Activated T-helper 2 cell treated with anti-CD3 and anti-CD28 coated beads, Interferon-gamma antibody, Interleukin-2, Interleukin-4, amounts not matched to agents 10 μg/mL and 5 μg/mL and 100 μg/mL, durations not matched to agents 14 hours and 24 hours and 36 hours (primary cell): ENCODE measurements around the gene PTK6. TPM values are rescaled to one million over a fixed set of nuclear protein-coding genes. Genes with fewer than 3 reads are reported as not detected.

Experiments
- DNase-seq: peaks from one replicate; pipeline ENCODE4 v3.0.0; 2021; ENCODE audit warnings: low spot score
- H3K27ac Mint-ChIP-seq: one replicate; pipeline ENCODE4 v1.8.0; 2021; ENCODE audit warnings: mixed read lengths
- H3K27me3 Mint-ChIP-seq: one replicate; pipeline ENCODE4 v1.8.0; 2021; ENCODE audit warnings: low read depth, mixed read lengths
- H3K36me3 Mint-ChIP-seq: one replicate; pipeline ENCODE4 v1.8.0; 2021; ENCODE audit warnings: low read depth, mixed read lengths
- H3K4me1 Mint-ChIP-seq: one replicate; pipeline ENCODE4 v1.8.0; 2021; ENCODE audit warnings: low read depth, mixed read lengths
- H3K4me3 Mint-ChIP-seq: one replicate; pipeline ENCODE4 v1.8.0; 2021; ENCODE audit warnings: low read depth, mild to moderate bottlenecking, moderate library complexity, mixed read lengths
- H3K9me3 Mint-ChIP-seq: one replicate; pipeline ENCODE4 v1.8.0; 2021; ENCODE audit warnings: mixed read lengths
- intact Hi-C: fragments of 100-400 bp; cut with micrococcal nuclease; formaldehyde crosslinking; loops from one replicate; pipeline ENCODE4 v1.15.1; 2023
- total RNA-seq: library from RNA; stranded (reverse); gene quantifications from 2 replicates; pipeline ENCODE4 v1.2.3, GENCODE V29; 2022

Gene PTK6
- total RNA-seq, 1 donor from 2014 or later = 0.46 TPM

DNA sequence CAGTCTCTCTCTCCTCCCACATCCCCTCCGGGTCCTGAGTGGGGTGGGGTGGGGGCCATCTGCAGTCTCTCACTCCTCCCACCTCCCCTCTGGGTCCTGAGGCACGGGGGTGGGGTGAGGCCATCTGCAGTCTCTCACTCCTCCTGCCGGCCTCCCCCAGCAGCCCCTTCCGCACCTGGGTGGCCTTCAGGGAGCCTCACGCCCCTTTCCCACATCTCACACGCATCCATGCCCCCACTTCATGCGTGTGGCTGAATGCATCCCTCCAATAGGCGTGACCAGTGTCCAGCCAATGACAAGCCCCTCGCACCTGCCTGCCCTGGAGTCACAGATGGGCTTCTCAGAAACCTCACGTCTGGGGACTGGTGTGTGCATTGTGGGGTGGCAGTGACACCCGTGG lies 11.4 kb upstream of the PTK6 start:
- DNase-seq = no peak
- Mint-ChIP-seq H3K27ac (no peak overlapping the region), H3K36me3 (no peaks in the 10 kb centered on the region), H3K27me3 (peaks cover 19% of the 10 kb centered on the region), H3K4me1 (peaks cover 8% of the 10 kb centered on the region), H3K4me3 (no peak overlapping the region), H3K9me3 (no peaks in the 10 kb centered on the region)
- intact Hi-C loops = no loop called here

DNA sequence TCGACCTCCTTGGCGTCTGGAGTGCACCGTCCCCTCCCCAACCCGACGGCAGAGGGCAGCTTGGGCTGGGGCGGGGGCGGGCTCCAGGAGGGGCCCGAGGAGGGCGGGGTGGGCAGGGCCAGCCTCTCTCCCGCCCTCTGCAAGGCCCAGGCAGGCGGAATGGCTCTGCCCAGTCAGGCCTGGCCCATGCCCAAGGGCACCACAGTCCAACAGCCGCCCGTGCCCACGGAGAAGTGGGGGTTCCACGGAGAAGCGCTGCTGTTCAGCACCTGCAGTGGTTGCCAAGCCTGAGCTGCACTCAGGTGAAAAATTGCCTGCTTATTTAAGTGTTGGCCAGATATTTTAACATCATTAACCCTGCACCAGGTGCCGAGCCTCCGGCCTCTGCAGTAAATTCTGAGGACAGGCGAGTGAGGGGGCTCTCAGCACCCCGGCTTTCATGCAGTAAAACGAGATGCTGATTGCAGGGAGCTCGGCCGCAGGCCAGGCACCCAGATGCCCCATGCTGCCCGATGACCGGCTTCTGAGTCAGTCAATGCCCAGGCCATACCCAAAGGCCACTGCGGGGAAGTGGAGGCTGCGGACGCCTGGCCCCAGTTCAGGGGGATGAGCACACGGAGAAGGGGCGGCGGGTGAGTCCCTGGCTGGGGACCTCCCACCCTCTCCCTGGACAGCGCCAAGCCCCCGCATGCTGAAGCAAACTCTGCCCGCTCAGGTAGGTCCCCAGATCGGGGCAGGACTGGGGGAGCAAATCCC lies 10.7 kb upstream of the PTK6 start, which contains the start of gene SRMS:
TSS of gene SRMS (minus strand) at position 25 of the 756 bp plus-strand sequence. CDS start 286 bp downstream, outside the sequence.
- intact Hi-C loops = no loop called here
- no peak within 1 kb of the TSS for H3K4me3 Mint-ChIP-seq
- H3K36me3 Mint-ChIP-seq = no peaks in the 10 kb centered on the region
- H3K9me3 Mint-ChIP-seq = no peaks in the 10 kb centered on the region
- H3K4me1 Mint-ChIP-seq = peaks cover 5% of the 10 kb centered on the region
- DNase-seq = no peak
- peaks cover 19% of the 10 kb centered on the region for H3K27me3 Mint-ChIP-seq
- no peak within 1 kb of the TSS for H3K27ac Mint-ChIP-seq

DNA sequence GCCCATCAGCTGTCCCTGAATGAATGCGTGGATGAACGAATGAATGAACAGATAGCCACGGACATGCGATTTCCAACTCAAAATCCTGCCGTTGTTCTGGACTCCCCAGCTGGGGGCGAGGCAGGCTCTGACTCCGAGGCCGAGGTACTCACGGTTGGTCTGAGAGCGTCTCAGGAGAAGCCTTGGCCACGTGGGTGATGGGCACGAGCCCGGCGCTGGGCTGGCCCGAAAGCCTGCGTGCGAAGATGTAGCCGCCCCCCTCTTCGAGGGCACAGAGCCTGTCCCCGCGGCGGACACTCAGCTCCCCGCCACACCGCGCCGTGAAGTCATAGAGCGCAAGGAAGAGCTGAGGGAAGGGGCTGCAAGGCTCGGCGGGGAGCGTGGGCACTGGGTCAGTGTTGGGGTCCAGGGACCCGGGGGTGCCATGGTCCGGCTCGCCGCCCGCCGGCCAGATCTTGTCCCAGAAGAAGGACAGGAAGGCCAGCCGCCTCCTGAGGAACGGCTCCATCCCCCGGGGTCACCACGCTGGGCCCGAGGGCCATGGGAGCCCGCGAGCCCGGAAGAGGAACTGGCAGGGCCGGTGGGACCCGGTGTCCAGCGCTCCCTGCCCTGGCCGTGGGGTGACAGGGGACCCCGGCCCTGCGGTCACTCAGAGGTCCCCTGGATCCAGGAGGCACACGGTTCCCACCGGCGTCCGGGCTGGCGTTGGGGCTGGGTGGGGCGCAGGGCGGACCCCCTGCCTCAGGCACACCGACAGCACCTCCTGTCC lies 10.0 kb upstream of the PTK6 start:
- Mint-ChIP-seq H3K27me3 (peaks cover 19% of the 10 kb centered on the region), H3K4me1 (no peaks in the 10 kb centered on the region), H3K4me3 (no peak overlapping the region), H3K9me3 (no peaks in the 10 kb centered on the region), H3K27ac (no peak overlapping the region), H3K36me3 (no peaks in the 10 kb centered on the region)
- intact Hi-C loops = no loop called here
- no peak for DNase-seq

DNA sequence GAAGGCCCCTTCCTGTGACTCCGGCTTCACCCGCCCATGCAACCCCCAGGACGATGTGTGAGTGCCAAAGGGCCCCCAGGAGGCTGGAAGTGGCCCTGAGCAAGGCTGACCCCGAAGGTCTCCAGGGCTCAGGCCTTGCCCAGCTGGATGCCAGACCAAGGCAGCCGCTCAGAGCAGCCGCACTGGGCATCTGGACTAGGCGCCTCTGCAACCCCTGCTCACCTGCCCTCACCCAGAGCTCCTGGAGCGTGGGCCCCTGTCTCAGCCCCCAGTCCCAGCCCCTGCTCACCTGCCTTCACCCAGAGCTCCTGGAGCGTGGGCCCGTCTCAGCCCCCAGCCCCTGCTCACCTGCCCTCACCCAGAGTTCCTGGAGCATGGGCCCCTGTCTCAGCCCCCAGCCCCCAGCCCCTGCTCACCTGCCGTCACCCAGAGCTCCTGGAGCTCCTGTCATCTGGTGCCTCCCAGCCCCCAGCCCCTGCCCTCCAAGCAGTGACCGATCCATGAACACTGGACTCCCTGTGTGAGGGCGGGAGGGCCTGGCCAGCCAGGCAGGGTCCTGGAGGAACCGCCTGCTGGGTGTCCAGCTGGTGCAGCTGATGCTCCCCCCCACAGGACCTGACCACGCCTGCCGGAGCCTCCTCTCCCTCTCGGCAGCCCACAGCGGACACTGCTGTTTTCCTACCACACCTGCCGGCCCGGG lies 9.2 kb upstream of the PTK6 start:
- intact Hi-C loops = no loop called here
- no peak overlapping the region for H3K4me3 Mint-ChIP-seq

DNA sequence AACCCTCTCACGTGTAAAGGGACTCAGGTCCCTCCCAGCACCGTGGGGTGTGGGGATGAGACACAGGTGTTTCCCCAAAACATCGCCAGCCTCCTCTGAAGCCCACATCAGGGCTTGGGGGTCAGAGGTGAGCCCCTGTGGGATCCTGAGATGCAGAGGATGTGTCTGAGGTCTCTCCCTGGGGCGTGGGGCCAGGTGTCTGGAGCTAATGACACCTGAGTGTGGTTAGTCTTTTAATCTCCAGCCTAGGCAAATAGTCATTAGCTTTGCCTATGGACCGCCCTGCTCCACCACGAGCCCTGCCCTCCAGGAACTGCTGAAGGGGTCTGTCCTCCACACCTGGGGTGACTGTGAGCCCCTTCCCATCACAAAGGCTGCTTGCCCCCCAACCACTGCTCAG lies 8.6 kb upstream of the PTK6 start:
- Mint-ChIP-seq H3K4me1 (no peaks in the 10 kb centered on the region), H3K36me3 (no peaks in the 10 kb centered on the region), H3K9me3 (no peaks in the 10 kb centered on the region), H3K27ac (no peak overlapping the region), H3K4me3 (no peak overlapping the region), H3K27me3 (peaks cover 16% of the 10 kb centered on the region)
- DNase-seq = no peak
- intact Hi-C loops = no loop called here

More for the DNA sequence above, 9.2 kb upstream of the PTK6 start:
- H3K27me3 Mint-ChIP-seq = peaks cover 19% of the 10 kb centered on the region
- H3K27ac Mint-ChIP-seq = no peak overlapping the region
- no peaks in the 10 kb centered on the region for H3K36me3 Mint-ChIP-seq
- no peaks in the 10 kb centered on the region for H3K4me1 Mint-ChIP-seq
- DNase-seq = no peak
- H3K9me3 Mint-ChIP-seq = no peaks in the 10 kb centered on the region

DNA sequence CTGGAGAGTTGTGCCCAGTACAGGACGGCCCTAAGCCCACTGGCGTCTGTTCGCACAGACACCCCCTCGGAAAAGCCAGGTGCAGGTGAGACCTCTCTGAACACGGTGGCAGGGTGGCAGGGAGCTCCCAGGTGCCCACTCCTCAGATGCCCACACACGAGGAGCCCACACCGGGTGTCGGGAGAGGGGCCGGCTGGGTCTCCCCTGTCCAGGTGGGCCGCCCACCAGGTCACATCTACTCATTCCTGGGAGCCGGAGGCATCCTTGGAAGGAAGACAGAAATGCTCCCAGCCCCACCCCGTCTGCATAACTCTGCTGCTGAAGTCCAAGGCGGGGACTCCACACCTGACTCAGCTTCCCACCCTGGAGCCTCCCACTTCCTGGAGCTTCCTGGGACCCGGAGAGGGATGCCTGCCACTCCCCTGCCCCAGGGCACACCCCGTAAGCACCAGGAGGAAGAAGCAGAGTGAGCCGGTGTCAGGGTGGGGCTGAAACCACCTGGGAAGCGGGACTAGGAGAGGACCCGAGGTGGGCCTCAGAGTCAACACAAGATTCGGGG lies 7.9 kb upstream of the PTK6 start:
- Mint-ChIP-seq H3K4me3 (no peak overlapping the region), H3K4me1 (no peaks in the 10 kb centered on the region), H3K9me3 (no peaks in the 10 kb centered on the region), H3K27ac (no peak overlapping the region), H3K27me3 (peaks cover 13% of the 10 kb centered on the region), H3K36me3 (no peaks in the 10 kb centered on the region)
- intact Hi-C loops = no loop called here
- no peak for DNase-seq

DNA sequence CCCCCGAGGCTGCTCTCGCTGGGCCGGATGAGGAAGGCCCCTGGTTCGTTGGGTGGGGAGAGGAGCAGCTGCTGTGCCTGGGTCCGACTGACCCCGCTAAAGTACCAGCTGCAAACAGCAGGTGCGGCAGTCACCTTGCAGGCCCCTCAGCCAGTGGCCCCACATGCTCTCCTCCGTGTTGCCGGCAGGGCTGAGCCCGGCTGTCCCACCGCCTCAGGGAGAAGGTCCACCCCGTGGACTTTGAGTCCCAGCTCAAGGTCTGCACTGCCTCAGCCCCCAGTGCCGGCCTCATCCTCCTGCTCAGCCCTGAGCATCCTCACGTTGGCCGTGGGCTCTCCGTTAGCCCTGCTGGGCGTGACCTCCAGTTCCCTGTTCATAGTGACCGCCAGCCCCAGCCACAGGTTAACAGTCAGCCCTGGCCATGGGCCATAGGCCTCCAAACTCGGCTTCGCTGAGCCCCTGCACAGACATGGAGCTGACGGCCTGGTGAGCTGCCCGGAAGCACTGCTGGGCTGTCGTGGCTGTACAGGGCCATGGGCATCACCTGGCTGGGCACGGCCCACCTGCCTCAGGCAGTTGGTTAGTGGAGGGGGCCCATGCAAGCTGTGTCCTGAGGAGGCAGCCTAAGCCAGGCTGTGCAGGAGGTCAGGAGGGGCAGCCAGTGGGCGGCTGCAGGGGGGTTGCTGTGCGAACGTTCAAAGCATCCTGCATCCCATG lies 7.2 kb upstream of the PTK6 start:
- Mint-ChIP-seq H3K9me3 (no peaks in the 10 kb centered on the region), H3K4me1 (no peaks in the 10 kb centered on the region), H3K4me3 (no peak overlapping the region), H3K36me3 (no peaks in the 10 kb centered on the region), H3K27ac (no peak overlapping the region), H3K27me3 (peaks cover 10% of the 10 kb centered on the region)
- intact Hi-C loops = no loop called here
- no peak for DNase-seq

DNA sequence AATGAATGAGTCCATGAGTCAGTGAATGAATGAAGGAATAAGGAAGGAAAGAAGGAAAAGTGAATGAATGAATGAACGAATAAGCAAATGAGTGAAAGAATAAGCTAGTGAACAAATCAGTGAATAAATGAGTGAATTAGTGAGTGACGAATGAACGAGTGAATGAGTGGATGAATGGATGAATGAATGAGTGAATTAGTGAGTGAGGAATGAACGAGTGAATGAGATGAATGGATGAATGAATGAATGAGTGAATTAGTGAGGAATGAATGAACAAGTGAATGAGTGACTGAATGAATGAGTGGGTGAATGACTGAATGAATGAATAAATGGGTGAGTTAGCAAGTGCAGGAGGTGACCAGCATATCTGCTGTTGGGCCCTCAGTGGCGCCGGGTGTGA lies 6.6 kb upstream of the PTK6 start:
- peaks cover 6% of the 10 kb centered on the region for H3K27me3 Mint-ChIP-seq
- H3K4me3 Mint-ChIP-seq = no peak overlapping the region
- no peaks in the 10 kb centered on the region for H3K9me3 Mint-ChIP-seq
- no peaks in the 10 kb centered on the region for H3K4me1 Mint-ChIP-seq
- no peaks in the 10 kb centered on the region for H3K36me3 Mint-ChIP-seq
- no peak overlapping the region for H3K27ac Mint-ChIP-seq
- intact Hi-C loops = no loop called here
- no peak for DNase-seq

DNA sequence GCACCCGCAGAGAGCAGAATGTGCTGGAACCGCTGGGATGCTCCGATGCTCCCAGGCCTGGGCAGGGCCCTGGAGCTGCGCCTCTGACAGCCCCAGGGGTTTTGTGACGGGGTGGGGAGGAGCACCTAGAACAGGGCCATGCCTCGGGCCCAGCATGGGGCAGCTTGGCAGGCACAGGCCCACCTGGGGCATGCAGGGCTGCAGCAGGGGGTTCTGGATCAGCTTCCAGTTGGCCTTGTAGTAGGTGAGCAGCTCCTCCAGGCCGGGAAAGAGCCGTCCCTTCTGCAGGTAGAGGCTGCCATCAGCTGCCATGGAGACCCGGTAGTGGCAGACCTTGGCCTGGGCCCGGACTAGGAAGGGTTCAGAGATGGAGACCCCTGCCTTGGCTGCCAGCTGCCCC lies 6.0 kb upstream of the PTK6 start:
- no peaks in the 10 kb centered on the region for H3K4me1 Mint-ChIP-seq
- no peaks in the 10 kb centered on the region for H3K9me3 Mint-ChIP-seq
- no peak for DNase-seq
- H3K36me3 Mint-ChIP-seq = no peaks in the 10 kb centered on the region
- intact Hi-C loops = no loop called here
- H3K4me3 Mint-ChIP-seq = no peak overlapping the region
- H3K27me3 Mint-ChIP-seq = peaks cover 4% of the 10 kb centered on the region
- no peak overlapping the region for H3K27ac Mint-ChIP-seq

DNA sequence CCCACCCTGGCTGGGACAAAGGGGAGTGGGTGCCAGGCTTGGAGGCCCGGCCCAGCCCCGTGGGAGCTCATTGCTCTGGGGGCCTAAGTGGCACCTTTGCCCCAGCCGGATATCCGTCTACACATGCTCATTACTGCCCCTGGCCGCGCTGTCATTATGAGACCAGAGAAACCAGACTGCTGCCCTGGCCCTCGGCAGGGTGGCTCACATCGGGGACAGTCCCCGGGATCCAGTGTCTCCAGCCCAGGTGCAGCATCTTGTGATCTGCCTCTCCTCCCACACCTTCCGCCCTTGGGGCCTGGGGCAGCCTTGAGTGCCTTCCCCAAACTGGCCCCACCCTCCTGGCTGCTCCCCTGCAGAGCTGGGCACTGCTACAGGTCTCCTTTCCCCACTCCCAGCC lies 5.5 kb upstream of the PTK6 start:
- Mint-ChIP-seq H3K27me3 (peaks cover 4% of the 10 kb centered on the region), H3K36me3 (no peaks in the 10 kb centered on the region), H3K9me3 (no peaks in the 10 kb centered on the region), H3K27ac (no peak overlapping the region), H3K4me3 (no peak overlapping the region), H3K4me1 (peaks cover 2% of the 10 kb centered on the region)
- intact Hi-C loops = no loop called here
- no peak for DNase-seq

DNA sequence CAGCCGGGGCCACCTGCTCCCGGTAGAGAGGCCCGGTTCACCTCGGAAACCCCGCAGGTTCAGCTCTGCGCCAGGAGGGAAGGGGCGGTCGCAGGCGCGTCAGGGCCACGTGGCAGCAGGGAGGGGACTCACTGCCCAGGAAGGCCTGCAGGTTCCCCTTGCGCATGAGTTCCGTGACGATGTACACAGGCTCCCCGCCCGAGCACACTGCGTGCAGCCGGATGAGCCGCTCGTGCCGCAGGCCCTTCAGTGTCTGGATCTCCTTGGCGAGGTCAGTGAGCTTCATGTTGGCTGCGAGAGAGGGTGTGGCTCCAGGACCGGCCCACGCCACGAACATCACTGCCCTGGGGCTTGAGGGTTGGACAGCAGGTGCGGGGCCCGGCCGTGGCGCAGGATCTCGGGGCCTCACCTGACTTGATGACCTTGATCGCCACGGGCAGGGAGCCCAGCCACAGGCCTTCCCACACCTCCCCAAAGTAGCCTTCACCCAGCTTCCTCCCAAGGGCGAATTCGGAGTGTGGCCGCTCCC lies 4.9 kb upstream of the PTK6 start:
- H3K4me1 Mint-ChIP-seq = peaks cover 2% of the 10 kb centered on the region
- no peaks in the 10 kb centered on the region for H3K36me3 Mint-ChIP-seq
- H3K4me3 Mint-ChIP-seq = no peak overlapping the region

DNA sequence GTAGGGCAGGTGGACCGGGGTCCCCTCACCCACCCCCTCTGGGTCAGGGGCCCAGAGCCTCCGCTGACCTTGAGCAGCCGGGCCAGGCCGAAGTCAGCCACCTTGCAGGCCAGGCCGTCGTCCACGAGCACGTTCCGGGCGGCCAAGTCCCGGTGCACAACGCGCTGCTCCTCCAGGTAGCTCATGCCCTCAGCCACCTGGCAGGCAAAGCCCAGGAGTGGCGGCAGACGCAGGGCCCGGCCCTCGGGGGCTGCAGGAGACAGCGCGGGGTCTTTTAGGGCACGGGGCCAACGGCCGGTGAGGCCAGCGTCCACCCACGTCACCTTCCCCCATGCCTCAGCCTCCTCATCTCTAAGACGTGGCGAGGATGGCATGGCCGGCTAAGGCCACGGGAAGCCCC lies 4.2 kb upstream of the PTK6 start:
- H3K27me3 Mint-ChIP-seq = peaks cover 4% of the 10 kb centered on the region
- DNase-seq = no peak
- no peak overlapping the region for H3K27ac Mint-ChIP-seq

More for the DNA sequence above, 4.9 kb upstream of the PTK6 start:
- Mint-ChIP-seq H3K27ac (no peak overlapping the region), H3K27me3 (peaks cover 4% of the 10 kb centered on the region), H3K9me3 (no peaks in the 10 kb centered on the region)
- intact Hi-C loops = no loop called here
- DNase-seq = no peak

More for the DNA sequence above, 4.2 kb upstream of the PTK6 start:
- intact Hi-C loops = no loop called here
- H3K4me1 Mint-ChIP-seq = peaks cover 5% of the 10 kb centered on the region
- no peak overlapping the region for H3K4me3 Mint-ChIP-seq
- no peaks in the 10 kb centered on the region for H3K36me3 Mint-ChIP-seq
- no peaks in the 10 kb centered on the region for H3K9me3 Mint-ChIP-seq
